ENCODE data around the gene MSI1. TPM values are rescaled to one million over a fixed set of nuclear protein-coding genes. Genes with fewer than 3 reads are reported as not detected.
A peak's percentile ranks its signal among the peaks of the same experiment; 100 is the strongest.

The MSI1 gene
- total RNA-seq, 1 experiment from 2014 or later: 3.6 TPM

- no TSS peak for BruUV-seq (replicated peaks)
- H3K27me3 ChIP-seq (replicated peaks; ENCODE audit: insufficient read depth, low read depth, low read length, poor library complexity): no peaks in the 10 kb centered on the region
- ChIA-PET CTCF (no interaction called here), POLR2A (ENCODE audit: low non-redundant PET) (interaction anchor here (0.6 kb wide), 1 partner anchor 1163 kb away, joined by 17 read pairs; no protein-coding TSS in a partner anchor)
- no peak overlapping the region for H3K4me3 ChIP-seq (ENCODE audit: low read depth, low read length, poor library complexity, severe bottlenecking)
- TF ChIP-seq EZH2 (IDR thresholded peaks at IDR 0.05; ENCODE audit: borderline replicate concordance, low read depth, low read length, poor library complexity, severe bottlenecking) (no peak), CTCF (conservative IDR thresholded peaks at IDR 0.05; ENCODE audit: low read depth, low read length) (no peak)
- no peaks in the 10 kb centered on the region for H3K9me3 ChIP-seq (ENCODE audit: low read depth, low read length, poor library complexity, severe bottlenecking)
- no peak for DNase-seq (ENCODE audit: low spot score)
- no peak overlapping the region for H3K27ac ChIP-seq (ENCODE audit: low read depth, low read length, poor library complexity, severe bottlenecking)
- no peaks in the 10 kb centered on the region for H3K36me3 ChIP-seq (ENCODE audit: insufficient read depth, low read length, poor library complexity, severe bottlenecking)
- no peaks in the 10 kb centered on the region for H3K4me1 ChIP-seq (ENCODE audit: insufficient read depth, low read length, poor library complexity, severe bottlenecking)
- intact Hi-C loops (cut with micrococcal nuclease; ENCODE audit: unreplicated experiment): no loop called here
Measured at GRCh38 chr12:120416490-120417216, 47.7 kb upstream of the MSI1 start.

DNA sequence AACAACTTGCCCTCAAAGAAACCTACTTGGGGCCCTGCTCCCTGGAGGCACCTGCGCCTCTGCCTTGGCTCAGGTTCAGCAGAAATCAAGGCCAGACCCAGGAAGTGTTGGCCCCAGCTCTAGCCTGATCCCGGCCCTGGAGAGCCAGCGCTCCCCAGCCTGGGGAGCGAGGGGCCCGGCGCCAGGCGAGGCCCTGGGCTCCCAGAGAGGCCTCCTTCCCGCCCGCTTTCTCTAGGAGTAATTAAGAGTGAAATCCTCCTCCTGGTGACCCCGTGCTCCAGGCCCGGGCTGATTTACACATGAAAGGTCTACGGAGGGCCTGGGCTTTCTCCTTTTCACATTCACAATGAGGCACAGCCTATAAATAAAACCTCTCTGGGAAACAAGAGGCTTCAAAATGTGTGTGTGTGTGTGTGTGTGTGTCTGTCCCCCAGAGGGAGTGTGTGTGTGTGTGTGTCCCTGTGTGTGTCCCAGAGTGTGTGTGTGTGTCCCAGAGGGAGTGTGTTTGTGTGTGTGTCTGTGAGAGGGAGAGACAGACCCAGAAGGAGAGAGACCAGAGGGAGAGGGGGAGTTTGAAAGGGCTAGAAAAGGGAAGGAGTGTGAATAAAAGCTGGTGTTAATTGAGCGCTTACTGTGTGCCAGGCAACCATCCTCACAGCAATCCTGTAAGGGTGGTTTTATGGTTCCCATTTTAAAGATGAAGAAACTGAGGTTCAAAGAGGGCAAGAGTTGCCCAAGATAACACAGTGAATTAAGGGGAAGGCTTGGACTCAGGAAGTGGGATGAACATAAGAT, 45.1 kb upstream of the MSI1 start:
- Histone ChIP-seq H3K4me3 (ENCODE audit: low read depth, low read length, poor library complexity, severe bottlenecking) (no peak overlapping the region), H3K27ac (ENCODE audit: low read depth, low read length, poor library complexity, severe bottlenecking) (no peak overlapping the region), H3K27me3 (replicated peaks; ENCODE audit: insufficient read depth, low read depth, low read length, poor library complexity) (no peaks in the 10 kb centered on the region), H3K4me1 (ENCODE audit: insufficient read depth, low read length, poor library complexity, severe bottlenecking) (no peaks in the 10 kb centered on the region), H3K9me3 (ENCODE audit: low read depth, low read length, poor library complexity, severe bottlenecking) (no peaks in the 10 kb centered on the region), H3K36me3 (ENCODE audit: insufficient read depth, low read length, poor library complexity, severe bottlenecking) (no peaks in the 10 kb centered on the region)
- no TSS peak for BruUV-seq (replicated peaks)
- no peak for DNase-seq (ENCODE audit: low spot score)
- ChIA-PET CTCF (no interaction called here), POLR2A (ENCODE audit: low non-redundant PET) (no interaction called here)
- TF ChIP-seq CTCF (conservative IDR thresholded peaks at IDR 0.05; ENCODE audit: low read depth, low read length): no peak
- no peak for TF ChIP-seq EZH2 (IDR thresholded peaks at IDR 0.05; ENCODE audit: borderline replicate concordance, low read depth, low read length, poor library complexity, severe bottlenecking)
- intact Hi-C loops (cut with micrococcal nuclease; ENCODE audit: unreplicated experiment): no loop called here

GRCh38 chr12:120412421-120412820, 43.5 kb upstream of the MSI1 start:
- intact Hi-C loops (cut with micrococcal nuclease; ENCODE audit: unreplicated experiment): no loop called here
- DNase-seq (ENCODE audit: low spot score): peak; percentile 37
- ChIA-PET POLR2A (ENCODE audit: low non-redundant PET) (interaction anchor here (0.5 kb wide), 1 partner anchor 41 kb away, joined by 3 read pairs; no protein-coding TSS in a partner anchor), CTCF (no interaction called here)
- H3K36me3 ChIP-seq (ENCODE audit: insufficient read depth, low read length, poor library complexity, severe bottlenecking): no peaks in the 10 kb centered on the region
- no peak overlapping the region for H3K4me3 ChIP-seq (ENCODE audit: low read depth, low read length, poor library complexity, severe bottlenecking)
- H3K27ac ChIP-seq (ENCODE audit: low read depth, low read length, poor library complexity, severe bottlenecking): no peak overlapping the region
- no peaks in the 10 kb centered on the region for H3K9me3 ChIP-seq (ENCODE audit: low read depth, low read length, poor library complexity, severe bottlenecking)
- H3K4me1 ChIP-seq (ENCODE audit: insufficient read depth, low read length, poor library complexity, severe bottlenecking): no peaks in the 10 kb centered on the region
- no TSS peak for BruUV-seq (replicated peaks)
- H3K27me3 ChIP-seq (replicated peaks; ENCODE audit: insufficient read depth, low read depth, low read length, poor library complexity): no peaks in the 10 kb centered on the region
- TF ChIP-seq EZH2 (IDR thresholded peaks at IDR 0.05; ENCODE audit: borderline replicate concordance, low read depth, low read length, poor library complexity, severe bottlenecking): no peak
- no peak for TF ChIP-seq CTCF (conservative IDR thresholded peaks at IDR 0.05; ENCODE audit: low read depth, low read length)
